Measurements from ENCODE around the gene CLEC4C. TPM values are rescaled to one million over a fixed set of nuclear protein-coding genes. Genes with fewer than 3 reads are reported as not detected.

The CLEC4C gene
- total RNA-seq, 2 donors from 2014 or later = not detected

DNA sequence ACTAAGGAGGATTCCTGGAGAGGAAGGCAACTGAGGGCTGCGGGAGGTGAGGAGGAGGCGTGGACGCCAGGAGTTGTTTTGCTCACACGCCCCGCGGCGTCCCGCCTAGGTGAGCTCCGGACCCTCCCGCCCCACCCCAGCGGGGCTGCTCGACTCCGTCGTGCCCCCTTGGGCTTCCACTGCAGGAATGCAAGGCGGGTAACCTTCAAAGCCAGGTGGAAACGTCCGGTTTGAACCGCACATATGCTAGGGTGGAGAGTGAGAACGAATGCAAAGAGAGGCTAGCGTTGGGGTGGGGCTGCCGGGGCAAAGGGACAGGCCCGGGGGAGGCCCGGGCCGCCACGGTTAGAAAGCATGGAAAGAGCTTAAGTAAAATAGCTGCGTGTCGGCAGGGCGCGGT is 41.3 kb downstream of the CLEC4C start:
- Histone ChIP-seq H3K36me3 (no peaks in the 10 kb centered on the region), H3K27ac (no peak overlapping the region), H3K4me3 (no peak overlapping the region), H3K27me3 (no peaks in the 10 kb centered on the region), H3K9ac (ENCODE audit: low read depth in 2 of 2, low read length in 2 of 2) (no peak overlapping the region), H3K9me3 (no peaks in the 10 kb centered on the region), H3K4me1 (no peaks in the 10 kb centered on the region)
- intact Hi-C loops (cut with DNase I) = no loop called here
- TF ChIP-seq, protein P1, sequence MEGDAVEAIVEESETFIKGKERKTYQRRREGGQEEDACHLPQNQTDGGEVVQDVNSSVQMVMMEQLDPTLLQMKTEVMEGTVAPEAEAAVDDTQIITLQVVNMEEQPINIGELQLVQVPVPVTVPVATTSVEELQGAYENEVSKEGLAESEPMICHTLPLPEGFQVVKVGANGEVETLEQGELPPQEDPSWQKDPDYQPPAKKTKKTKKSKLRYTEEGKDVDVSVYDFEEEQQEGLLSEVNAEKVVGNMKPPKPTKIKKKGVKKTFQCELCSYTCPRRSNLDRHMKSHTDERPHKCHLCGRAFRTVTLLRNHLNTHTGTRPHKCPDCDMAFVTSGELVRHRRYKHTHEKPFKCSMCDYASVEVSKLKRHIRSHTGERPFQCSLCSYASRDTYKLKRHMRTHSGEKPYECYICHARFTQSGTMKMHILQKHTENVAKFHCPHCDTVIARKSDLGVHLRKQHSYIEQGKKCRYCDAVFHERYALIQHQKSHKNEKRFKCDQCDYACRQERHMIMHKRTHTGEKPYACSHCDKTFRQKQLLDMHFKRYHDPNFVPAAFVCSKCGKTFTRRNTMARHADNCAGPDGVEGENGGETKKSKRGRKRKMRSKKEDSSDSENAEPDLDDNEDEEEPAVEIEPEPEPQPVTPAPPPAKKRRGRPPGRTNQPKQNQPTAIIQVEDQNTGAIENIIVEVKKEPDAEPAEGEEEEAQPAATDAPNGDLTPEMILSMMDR (IDR thresholded peaks at IDR 0.05) = no peak
- no peak for DNase-seq

DNA sequence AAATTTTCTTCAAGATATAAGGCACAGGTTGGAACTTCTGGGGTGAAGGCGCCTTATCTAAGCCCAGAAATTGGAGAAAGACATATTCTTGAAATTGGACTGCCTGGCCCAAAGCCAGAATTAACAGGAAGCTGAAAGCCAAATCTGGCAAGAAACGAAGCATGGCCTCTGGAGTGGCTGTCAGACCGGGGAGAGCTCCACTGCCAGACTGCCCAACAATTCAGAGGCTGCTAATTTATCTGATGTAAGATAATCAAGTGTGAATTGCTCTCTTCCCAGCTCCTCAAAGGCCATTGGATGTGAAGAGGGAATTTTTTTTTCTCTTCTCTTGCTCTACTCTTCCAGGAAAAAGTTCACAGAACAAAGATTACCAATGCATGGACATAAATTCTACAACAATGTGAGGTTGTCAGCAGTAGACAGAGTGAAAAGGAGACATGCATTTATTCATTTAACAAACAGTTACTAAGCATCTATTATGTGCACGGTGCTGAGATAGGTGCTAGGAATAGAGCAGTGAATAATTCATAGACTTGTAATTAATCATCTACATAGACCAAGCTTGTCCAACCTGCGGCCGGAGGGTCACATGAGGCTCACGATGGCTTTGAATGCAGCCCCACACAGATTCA is 51.5 kb downstream of the CLEC4C start, which contains the start of gene GDF3:
TSS of gene GDF3 (minus strand) at position 210 of the 632 bp plus-strand sequence. CDS start at position 163, 47 bp downstream.
- H3K36me3 ChIP-seq = no peaks in the 10 kb centered on the region
- H3K9me3 ChIP-seq = no peaks in the 10 kb centered on the region
- DNase-seq = peak; percentile 20
- TF ChIP-seq, protein P1 (IDR thresholded peaks at IDR 0.05) = no peak
- H3K4me1 ChIP-seq = no peaks in the 10 kb centered on the region
- no peaks in the 10 kb centered on the region for H3K27me3 ChIP-seq
- H3K9ac ChIP-seq (ENCODE audit: low read depth in 2 of 2, low read length in 2 of 2) = no peak within 1 kb of the TSS
- H3K27ac ChIP-seq = no peak within 1 kb of the TSS
- intact Hi-C loops (cut with DNase I) = no loop called here
- no peak within 1 kb of the TSS for H3K4me3 ChIP-seq

DNA sequence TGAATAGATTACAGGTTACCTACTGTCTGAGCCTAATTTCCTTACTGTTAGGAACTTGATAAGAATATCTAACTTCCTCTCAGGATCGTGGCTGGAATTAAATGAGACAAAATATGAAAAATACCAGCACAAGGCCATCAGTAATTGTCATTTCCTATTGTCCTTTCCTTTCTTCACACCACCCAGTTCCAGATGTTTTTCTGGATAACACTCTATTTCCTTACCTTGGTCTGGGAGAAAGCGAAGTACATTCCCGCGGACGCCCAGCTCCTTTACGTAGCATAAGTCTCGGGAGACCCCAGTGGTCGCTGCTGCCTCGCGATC is 52.0 kb downstream of the CLEC4C start:
- no peaks in the 10 kb centered on the region for H3K9me3 ChIP-seq
- H3K4me1 ChIP-seq = no peaks in the 10 kb centered on the region
- no peaks in the 10 kb centered on the region for H3K36me3 ChIP-seq
- TF ChIP-seq, protein P1 (IDR thresholded peaks at IDR 0.05) = no peak
- H3K4me3 ChIP-seq = no peak overlapping the region
- no peaks in the 10 kb centered on the region for H3K27me3 ChIP-seq
- H3K9ac ChIP-seq (ENCODE audit: low read depth in 2 of 2, low read length in 2 of 2) = no peak overlapping the region
- intact Hi-C loops (cut with DNase I) = no loop called here
- no peak overlapping the region for H3K27ac ChIP-seq
- no peak for DNase-seq

DNA sequence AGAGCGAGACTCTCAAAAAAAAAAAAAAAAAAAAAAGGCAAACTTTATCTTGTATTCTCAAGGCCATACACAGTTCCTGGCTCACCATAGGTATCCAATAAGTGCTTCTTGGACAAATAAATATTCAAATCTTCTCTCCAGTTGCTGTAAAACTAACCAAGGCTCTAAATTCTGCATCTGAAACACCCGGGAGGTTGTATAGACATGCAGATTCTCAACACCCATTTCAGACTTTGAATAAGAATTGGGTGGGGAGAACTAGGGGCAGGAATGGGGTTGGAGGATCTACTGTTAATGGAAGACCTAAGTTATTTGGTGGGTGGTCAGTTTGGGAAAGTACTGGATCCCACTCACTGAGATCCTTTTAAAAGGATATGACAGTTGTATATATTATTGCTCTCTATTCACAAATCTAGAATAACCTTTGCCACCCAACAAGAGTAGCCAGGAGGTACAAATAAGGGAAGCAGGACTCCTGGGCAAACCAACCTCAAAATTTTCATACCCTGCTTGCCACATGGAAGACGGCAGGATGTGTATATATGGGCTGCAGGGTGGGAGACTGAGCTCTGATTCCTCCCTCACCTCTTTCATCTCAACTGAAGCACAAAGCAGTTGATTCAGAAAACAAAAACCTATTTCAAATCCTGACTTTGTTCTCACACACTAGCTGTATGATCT is 52.5 kb downstream of the CLEC4C start:
- no peaks in the 10 kb centered on the region for H3K27me3 ChIP-seq
- H3K36me3 ChIP-seq = no peaks in the 10 kb centered on the region
- no peak overlapping the region for H3K9ac ChIP-seq (ENCODE audit: low read depth in 2 of 2, low read length in 2 of 2)
- no peak for DNase-seq
- intact Hi-C loops (cut with DNase I) = no loop called here
- no peaks in the 10 kb centered on the region for H3K4me1 ChIP-seq
- no peak overlapping the region for H3K4me3 ChIP-seq
- no peaks in the 10 kb centered on the region for H3K9me3 ChIP-seq
- H3K27ac ChIP-seq = no peak overlapping the region
- TF ChIP-seq, protein P1 (IDR thresholded peaks at IDR 0.05) = no peak

DNA sequence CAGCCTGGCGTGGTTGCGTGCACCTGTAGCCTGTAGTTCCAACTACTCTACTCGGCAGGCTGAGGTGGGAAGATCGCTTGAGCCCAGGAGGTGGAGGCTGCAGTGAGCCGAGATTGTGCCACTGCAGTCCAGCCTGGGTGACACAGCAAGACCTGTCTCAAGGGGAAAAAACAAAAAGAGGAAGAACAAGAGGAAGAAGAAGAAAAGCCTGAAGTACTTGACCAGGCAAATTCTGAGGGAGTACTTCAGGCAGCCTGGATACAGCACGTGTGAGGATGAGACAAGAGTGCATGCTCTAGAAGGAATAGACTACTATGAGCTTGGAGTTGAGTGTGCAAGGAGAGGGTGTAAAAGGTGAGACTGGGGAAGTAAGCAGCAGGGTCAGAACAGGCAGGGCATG is 53.4 kb downstream of the CLEC4C start:
- H3K4me1 ChIP-seq = no peaks in the 10 kb centered on the region
- H3K27me3 ChIP-seq = no peaks in the 10 kb centered on the region
- no peaks in the 10 kb centered on the region for H3K36me3 ChIP-seq
- no peaks in the 10 kb centered on the region for H3K9me3 ChIP-seq
- DNase-seq = no peak
- TF ChIP-seq, protein P1 (IDR thresholded peaks at IDR 0.05) = no peak
- intact Hi-C loops (cut with DNase I) = no loop called here
- no peak overlapping the region for H3K9ac ChIP-seq (ENCODE audit: low read depth in 2 of 2, low read length in 2 of 2)
- H3K27ac ChIP-seq = no peak overlapping the region
- H3K4me3 ChIP-seq = no peak overlapping the region

All from colonic mucosa (tissue), 4 donors.